Neural crest cell (in vitro differentiated cells): ENCODE results near the gene ESRRB. TPM values are rescaled to one million over a fixed set of nuclear protein-coding genes. Genes with fewer than 3 reads are reported as not detected.
A peak's percentile ranks its signal among the peaks of the same experiment; 100 is the strongest.

ENCODE experiments used
- DNase-seq: peaks from one replicate; pipeline ENCODE4 v3.0.0; 2021; ENCODE audit warnings: low read depth, mixed read lengths, low spot score
- H3K27ac Mint-ChIP-seq: one replicate; pipeline ENCODE4 v1.8.0; 2021; ENCODE audit warnings: mild to moderate bottlenecking, mixed read lengths; ENCODE audit not compliant: unreplicated experiment
- H3K27me3 Mint-ChIP-seq: 2 replicates; pipeline ENCODE4 v1.8.0; 2021; ENCODE audit warnings: low read depth, mild to moderate bottlenecking, mixed read lengths
- H3K36me3 Mint-ChIP-seq: 2 replicates; pipeline ENCODE4 v1.8.0; 2021; ENCODE audit warnings: low read depth, mild to moderate bottlenecking, mixed read lengths
- H3K4me1 Mint-ChIP-seq: 2 replicates; pipeline ENCODE4 v1.8.0; 2021; ENCODE audit warnings: mixed read lengths
- H3K4me3 Mint-ChIP-seq: one replicate; pipeline ENCODE4 v1.8.0; 2021; ENCODE audit warnings: mild to moderate bottlenecking, mixed read lengths
- H3K9me3 Mint-ChIP-seq: 2 replicates; pipeline ENCODE4 v1.8.0; 2021; ENCODE audit warnings: mixed read lengths
- total RNA-seq: library from RNA; stranded (reverse); gene quantifications from 2 replicates; pipeline ENCODE4 v1.2.1, GENCODE V29; 2021
- TF ChIP-seq, protein P1 (sequence below): fragments of 200-600 bp; sonication (generic); conservative IDR thresholded peaks from 2 replicates; pipeline ENCODE4 v1.5.0; 2021; ENCODE audit warnings: antibody characterized with exemption, mild to moderate bottlenecking

Gene ESRRB
- total RNA-seq, 1 donor from 2014 or later: 0.28 TPM

DNA sequence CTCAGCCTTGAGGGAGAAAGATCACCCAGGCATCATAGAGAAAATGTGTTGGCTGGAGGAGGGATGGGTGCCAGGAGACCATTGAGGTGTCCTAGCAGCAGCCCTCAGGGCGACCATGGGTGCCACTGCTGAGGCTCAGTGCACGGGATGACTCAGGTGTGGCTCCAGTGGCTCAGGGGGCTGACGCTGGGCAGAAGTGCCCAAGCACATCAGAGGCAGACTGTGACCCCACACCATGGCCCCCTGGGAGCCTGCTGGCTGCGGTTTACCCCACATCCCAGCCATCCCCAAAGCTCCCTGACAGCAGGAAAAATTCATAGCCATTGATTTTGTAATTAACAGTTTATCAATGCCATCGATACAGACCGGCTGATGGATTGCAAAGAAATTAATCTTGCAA lies 120.7 kb downstream of the ESRRB start:
- no peak for DNase-seq
- Mint-ChIP-seq H3K4me1 (peaks cover 10% of the 10 kb centered on the region), H3K4me3 (no peak overlapping the region), H3K27me3 (no peaks in the 10 kb centered on the region), H3K36me3 (no peaks in the 10 kb centered on the region), H3K27ac (peak overlapping the region; percentile 29), H3K9me3 (no peaks in the 10 kb centered on the region)
- TF ChIP-seq, protein P1, sequence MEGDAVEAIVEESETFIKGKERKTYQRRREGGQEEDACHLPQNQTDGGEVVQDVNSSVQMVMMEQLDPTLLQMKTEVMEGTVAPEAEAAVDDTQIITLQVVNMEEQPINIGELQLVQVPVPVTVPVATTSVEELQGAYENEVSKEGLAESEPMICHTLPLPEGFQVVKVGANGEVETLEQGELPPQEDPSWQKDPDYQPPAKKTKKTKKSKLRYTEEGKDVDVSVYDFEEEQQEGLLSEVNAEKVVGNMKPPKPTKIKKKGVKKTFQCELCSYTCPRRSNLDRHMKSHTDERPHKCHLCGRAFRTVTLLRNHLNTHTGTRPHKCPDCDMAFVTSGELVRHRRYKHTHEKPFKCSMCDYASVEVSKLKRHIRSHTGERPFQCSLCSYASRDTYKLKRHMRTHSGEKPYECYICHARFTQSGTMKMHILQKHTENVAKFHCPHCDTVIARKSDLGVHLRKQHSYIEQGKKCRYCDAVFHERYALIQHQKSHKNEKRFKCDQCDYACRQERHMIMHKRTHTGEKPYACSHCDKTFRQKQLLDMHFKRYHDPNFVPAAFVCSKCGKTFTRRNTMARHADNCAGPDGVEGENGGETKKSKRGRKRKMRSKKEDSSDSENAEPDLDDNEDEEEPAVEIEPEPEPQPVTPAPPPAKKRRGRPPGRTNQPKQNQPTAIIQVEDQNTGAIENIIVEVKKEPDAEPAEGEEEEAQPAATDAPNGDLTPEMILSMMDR: no peak

DNA sequence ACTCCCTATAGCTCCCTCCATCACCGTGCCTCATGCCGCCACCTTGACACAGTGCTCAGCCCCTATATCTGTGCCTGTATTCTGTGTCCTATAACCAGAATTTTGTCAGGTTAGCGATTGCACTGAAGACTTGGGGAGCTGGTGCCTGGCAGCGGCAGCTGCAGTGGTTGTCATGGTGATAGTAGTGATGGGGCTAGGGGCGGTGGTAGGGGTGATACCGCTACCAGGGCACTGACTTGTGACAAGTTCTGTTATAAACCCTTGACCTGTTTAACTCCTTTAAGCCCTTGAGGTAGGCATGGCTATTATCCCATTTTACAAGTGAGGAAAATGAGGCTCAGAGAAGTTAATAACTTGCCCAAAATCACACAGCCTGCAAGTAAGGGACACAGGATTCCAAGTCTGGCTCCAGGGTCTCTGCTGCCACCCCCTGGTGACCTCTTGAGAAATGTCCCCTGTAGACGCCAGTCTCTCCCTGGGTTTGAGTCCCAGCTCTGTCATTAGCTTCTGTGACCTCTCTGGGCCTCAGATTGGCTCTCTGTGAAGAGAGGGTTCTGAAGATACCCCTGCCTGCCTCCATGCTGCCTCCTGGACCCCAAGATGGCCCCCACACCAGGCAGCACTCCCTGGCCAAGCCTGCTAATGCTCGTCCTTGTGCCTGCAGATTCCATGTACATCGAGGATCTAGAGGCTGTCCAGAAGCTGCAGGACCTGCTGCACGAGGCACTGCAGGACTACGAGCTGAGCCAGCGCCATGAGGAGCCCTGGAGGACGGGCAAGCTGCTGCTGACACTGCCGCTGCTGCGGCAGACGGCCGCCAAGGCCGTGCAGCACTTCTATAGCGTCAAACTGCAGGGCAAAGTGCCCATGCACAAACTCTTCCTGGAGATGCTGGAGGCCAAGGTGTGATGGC lies 121.9 kb downstream of the ESRRB start:
- H3K4me3 Mint-ChIP-seq: no peak overlapping the region
- no peaks in the 10 kb centered on the region for H3K36me3 Mint-ChIP-seq
- DNase-seq: no peak
- H3K27me3 Mint-ChIP-seq: no peaks in the 10 kb centered on the region
- TF ChIP-seq, protein P1: no peak
- peak overlapping the region; percentile 43 for H3K27ac Mint-ChIP-seq
- no peaks in the 10 kb centered on the region for H3K9me3 Mint-ChIP-seq
- H3K4me1 Mint-ChIP-seq: peaks cover 10% of the 10 kb centered on the region

DNA sequence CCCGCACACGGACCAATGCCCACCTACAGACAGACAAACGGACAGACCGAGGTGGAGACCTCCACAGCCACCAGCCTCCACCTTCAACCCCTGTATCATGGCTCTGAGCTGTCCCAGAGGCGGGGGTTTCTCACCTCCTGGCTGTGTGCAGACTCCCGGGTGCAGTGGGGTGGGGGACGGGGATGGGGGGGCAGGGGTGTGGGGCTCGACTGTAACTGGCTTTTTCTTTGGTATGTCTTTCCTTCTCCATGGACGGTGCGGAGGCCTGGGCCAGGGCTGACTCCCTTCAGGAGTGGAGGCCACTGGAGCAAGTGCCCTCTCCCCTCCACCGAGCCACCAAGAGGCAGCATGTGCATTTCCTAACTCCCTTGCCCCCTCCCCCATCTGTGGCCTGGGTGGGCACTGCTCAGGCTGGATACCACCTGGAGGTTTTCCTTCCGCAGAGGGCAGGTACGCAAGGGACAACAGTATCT lies 122.6 kb downstream of the ESRRB start:
- Mint-ChIP-seq H3K27ac (no peak overlapping the region), H3K36me3 (no peaks in the 10 kb centered on the region), H3K4me3 (no peak overlapping the region), H3K27me3 (no peaks in the 10 kb centered on the region), H3K9me3 (no peaks in the 10 kb centered on the region), H3K4me1 (peaks cover 10% of the 10 kb centered on the region)
- DNase-seq: no peak
- TF ChIP-seq, protein P1: no peak

DNA sequence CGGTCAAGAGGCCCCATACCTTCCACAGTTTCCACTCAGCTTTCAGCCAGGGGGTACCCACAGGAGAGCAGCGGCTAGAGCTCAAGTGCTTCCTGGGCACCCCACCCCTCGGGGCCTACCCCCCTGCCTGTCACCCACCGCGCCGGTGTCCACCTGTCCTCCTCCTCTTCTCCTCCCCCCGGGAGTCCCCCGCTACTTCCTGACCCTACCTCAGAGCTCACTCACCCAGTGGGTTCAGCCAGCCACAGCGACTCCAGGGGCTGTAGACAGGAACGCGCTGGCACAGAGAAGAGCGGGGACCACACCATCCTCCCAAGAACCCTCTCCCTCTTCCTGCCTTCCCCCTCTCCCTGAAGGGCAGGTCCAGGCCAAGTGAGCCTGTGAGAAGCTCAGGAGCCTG lies 123.0 kb downstream of the ESRRB start:
- Mint-ChIP-seq H3K27me3 (no peaks in the 10 kb centered on the region), H3K36me3 (no peaks in the 10 kb centered on the region), H3K27ac (no peak overlapping the region), H3K9me3 (no peaks in the 10 kb centered on the region), H3K4me3 (no peak overlapping the region), H3K4me1 (peaks cover 10% of the 10 kb centered on the region)
- no peak for DNase-seq
- TF ChIP-seq, protein P1: no peak

DNA sequence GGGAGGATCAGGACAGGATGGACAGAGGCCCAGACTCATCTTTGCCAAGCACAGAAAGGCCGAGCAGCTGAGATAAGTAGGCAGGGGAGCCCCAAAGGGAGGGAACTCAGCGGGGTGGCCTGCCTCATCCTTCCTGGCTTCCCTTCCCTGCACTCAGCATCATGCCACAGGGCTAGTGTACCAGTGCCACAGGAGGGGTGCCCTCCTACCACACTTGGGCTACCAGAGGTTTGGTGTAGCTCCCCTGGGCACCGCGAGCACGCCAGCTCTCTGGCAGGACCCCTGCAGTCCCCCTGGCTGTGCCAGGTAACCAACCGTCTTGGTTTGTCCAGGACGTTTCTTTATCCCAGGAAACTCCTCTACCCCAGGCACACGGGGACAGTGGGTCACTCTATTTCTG lies 123.5 kb downstream of the ESRRB start:
- Mint-ChIP-seq H3K27me3 (no peaks in the 10 kb centered on the region), H3K36me3 (no peaks in the 10 kb centered on the region), H3K9me3 (no peaks in the 10 kb centered on the region), H3K4me3 (no peak overlapping the region), H3K27ac (no peak overlapping the region), H3K4me1 (peaks cover 10% of the 10 kb centered on the region)
- TF ChIP-seq, protein P1: no peak
- no peak for DNase-seq
